ENCODE data around the gene FXR1. TPM values are rescaled to one million over a fixed set of nuclear protein-coding genes. Genes with fewer than 3 reads are reported as not detected.

The FXR1 gene
- total and polyA plus RNA-seq, 2 of the 4 experiments (the other 2 are of a cell fraction), result 110 to 182 TPM

- no peaks in the 10 kb centered on the region for H3K36me3 ChIP-seq (ENCODE audit: control insufficient read depth, insufficient read depth, low read length)
- H3K27ac ChIP-seq (ENCODE audit: insufficient read depth, low read length), result no peak overlapping the region
- BruUV-seq (replicated peaks), result no TSS peak
- H3K9me1 ChIP-seq (ENCODE audit: insufficient read depth, low read length), result no peaks in the 10 kb centered on the region
- no peak overlapping the region for H3K23ac ChIP-seq (ENCODE audit: low read depth, low read length)
- intact Hi-C loops (cut with micrococcal nuclease), result no loop called here
- no peak overlapping the region for H3K9ac ChIP-seq (ENCODE audit: low read depth, low read length)
- no peak overlapping the region for H2AK5ac ChIP-seq (ENCODE audit: low read depth, low read length)
- H3K4me2 ChIP-seq (ENCODE audit: low read depth, low read length), result no peak overlapping the region
- no peak overlapping the region for H4K91ac ChIP-seq (ENCODE audit: insufficient read depth, low read depth, low read length)
- TF ChIP-seq BHLHE40 (IDR thresholded peaks at IDR 0.05; ENCODE audit: low read depth, low read length) (no peak), NFE2L2 (IDR thresholded peaks at IDR 0.05; ENCODE audit: low read depth, low read length) (no peak), POLR2A (IDR thresholded peaks at IDR 0.05; ENCODE audit: low read depth, low read length) (no peak), MXI1 (IDR thresholded peaks at IDR 0.05; ENCODE audit: borderline replicate concordance, low read depth, low read length) (no peak), RFX5 (IDR thresholded peaks at IDR 0.05; ENCODE audit: low read depth, low read length) (no peak), RAD21 (IDR thresholded peaks at IDR 0.05; ENCODE audit: low read length) (no peak), CHD1 (IDR thresholded peaks at IDR 0.05; ENCODE audit: low read depth, low read length) (no peak), ELK1 (IDR thresholded peaks at IDR 0.05; ENCODE audit: borderline replicate concordance, low read depth, low read length) (no peak), CTCF (conservative IDR thresholded peaks at IDR 0.05; ENCODE audit: low read depth, low read length) (no peak), RCOR1 (IDR thresholded peaks at IDR 0.05; ENCODE audit: insufficient replicate concordance, low read length) (no peak), MAZ (IDR thresholded peaks at IDR 0.05; ENCODE audit: borderline replicate concordance, low read depth, low read length) (no peak), USF2 (IDR thresholded peaks at IDR 0.05; ENCODE audit: low read depth, low read length) (no peak)
- H2AFZ ChIP-seq (replicated peaks; ENCODE audit: low read length, poor library complexity), result no peak overlapping the region
- in situ Hi-C loops (cut with MboI; ENCODE audit: low sequenced_read_pairs), result no loop called here
- H2BK15ac ChIP-seq (ENCODE audit: low read depth, low read length), result no peak overlapping the region
- H2AK9ac ChIP-seq (replicated peaks; ENCODE audit: low read depth, low read length, poor library complexity), result no peak overlapping the region
- no peak overlapping the region for H4K5ac ChIP-seq (ENCODE audit: low read depth, low read length)
- dilution Hi-C loops (cut with HindIII; ENCODE audit: low sequenced_read_pairs, unreplicated experiment), result no loop called here
- H3K4me1 ChIP-seq (ENCODE audit: control insufficient read depth, insufficient read depth, low read length), result no peaks in the 10 kb centered on the region
- H3K4ac ChIP-seq (ENCODE audit: low read depth, low read length), result no peak overlapping the region
- no peak overlapping the region for H3K18ac ChIP-seq (ENCODE audit: low read depth, low read length)
- H2BK120ac ChIP-seq (ENCODE audit: low read depth, low read length), result no peak overlapping the region
- no peak overlapping the region for H3K56ac ChIP-seq (ENCODE audit: extremely low read depth, insufficient read depth, low read length)
- H3K4me3 ChIP-seq (ENCODE audit: insufficient read depth, low read depth, low read length), result no peak overlapping the region
- POLR2A ChIA-PET (ENCODE audit: unreplicated experiment), result no interaction called here
- no peaks in the 10 kb centered on the region for H3K27me3 ChIP-seq (ENCODE audit: control insufficient read depth, insufficient read depth, low read length)
- H3K79me1 ChIP-seq (ENCODE audit: low read depth in 1 of 2, low read length in 2 of 2), result no peaks in the 10 kb centered on the region
- no peaks in the 10 kb centered on the region for H4K20me1 ChIP-seq (ENCODE audit: insufficient read depth, low read length)
- CTCF ChIA-PET, result no interaction called here
- H2BK5ac ChIP-seq (ENCODE audit: low read depth, low read length, poor library complexity, severe bottlenecking), result no peak overlapping the region
- H4K8ac ChIP-seq (ENCODE audit: low read depth in 2 of 2, low read length in 2 of 2), result no peak overlapping the region
- ATAC-seq (ENCODE audit: low read depth), result no peak
- H3K14ac ChIP-seq (replicated peaks; ENCODE audit: low read depth, low read length), result no peak overlapping the region
- no peak overlapping the region for H2BK20ac ChIP-seq (ENCODE audit: low read depth, low read length)
- DNase-seq, result no peak
- peaks cover 5% of the 10 kb centered on the region for H3K9me3 ChIP-seq (ENCODE audit: control insufficient read depth, insufficient read depth, low read length)
Observed at GRCh38 chr3:181025204-181025603, 112.7 kb downstream of the FXR1 start.
